Right renal pelvis (tissue), 4 donors: Measurements from ENCODE around the gene ASIC3. TPM values are rescaled to one million over a fixed set of nuclear protein-coding genes. Genes with fewer than 3 reads are reported as not detected.
"Not testable (repeated sequence)": the region's sequence is repeated elsewhere in the genome, so short reads cannot be mapped to it uniquely, and the experiment has no call there.

Experiments used
- DNase-seq, 4 donors: peaks; one replicate each; pipeline ENCODE4 v3.0.0-alpha.2; 2013; ENCODE audit warnings: low read depth in 4 of 4, low spot score in 3 of 4, missing footprints in 1 of 4
- polyA plus RNA-seq, 4 donors: library from polyadenylated mRNA; unstranded; fragments of 120-200 nt; gene quantifications; one replicate each; pipeline ENCODE4 v1.2.1, GENCODE V29; 2013; ENCODE audit not compliant: insufficient read length in 4 of 4

ASIC3 gene
- polyA plus RNA-seq, 4 donors = 1.9 to 2.2 (median 2.1) TPM

GRCh38 chr7:151013733-151014497 is 34.4 kb upstream of the ASIC3 start:
- peak in 1 of 4 donors; percentile 74 for DNase-seq

GRCh38 chr7:151014950-151015349 is 33.4 kb upstream of the ASIC3 start:
- no peak for DNase-seq

GRCh38 chr7:151015967-151016366 is 32.4 kb upstream of the ASIC3 start:
- no peak for DNase-seq

- DNase-seq = no peak
These were observed 31.8 kb upstream of the ASIC3 start for GRCh38 chr7:151016505-151016904.

GRCh38 chr7:151016942-151017341 is 31.4 kb upstream of the ASIC3 start:
- no peak for DNase-seq

- no peak for DNase-seq
These were observed 30.9 kb upstream of the ASIC3 start for GRCh38 chr7:151017370-151017952.

- no peak for DNase-seq
These were observed 30.3 kb upstream of the ASIC3 start for GRCh38 chr7:151017953-151018420.

- no peak for DNase-seq
These were observed 29.8 kb upstream of the ASIC3 start for GRCh38 chr7:151018421-151019129.

GRCh38 chr7:151019130-151019447 is 29.2 kb upstream of the ASIC3 start:
- DNase-seq = no peak

GRCh38 chr7:151020231-151020630 is 28.1 kb upstream of the ASIC3 start:
- no peak for DNase-seq

- DNase-seq = no peak
These were observed 25.1 kb upstream of the ASIC3 start for GRCh38 chr7:151023232-151023631.

GRCh38 chr7:151024435-151025056 is 23.8 kb upstream of the ASIC3 start, which contains the start of gene ATG9B:
Gene ATG9B (minus strand): TSS chr7:151024494. CDS start chr7:151024423, 71 bp downstream.
- DNase-seq = no peak

GRCh38 chr7:151025924-151026671 is 22.2 kb upstream of the ASIC3 start:
- DNase-seq = no peak

- DNase-seq = not testable (repeated sequence)
These were observed 21.3 kb upstream of the ASIC3 start for GRCh38 chr7:151026771-151027727.

GRCh38 chr7:151027728-151028130 is 20.6 kb upstream of the ASIC3 start:
- DNase-seq = not testable (repeated sequence)

- peak; percentile 99 to 100 (median 99) for DNase-seq
These were observed 20.0 kb upstream of the ASIC3 start, which contains the start of gene ABCB8 for GRCh38 chr7:151028131-151028947. Gene ABCB8 (plus strand): TSS chr7:151028450. CDS start chr7:151028516, 66 bp downstream.

- DNase-seq = no peak
These were observed 19.3 kb upstream of the ASIC3 start for GRCh38 chr7:151028948-151029501.

- DNase-seq = no peak
These were observed 17.3 kb upstream of the ASIC3 start for GRCh38 chr7:151031011-151031410.
